Measurements from ENCODE around the gene F10.
"Not testable (repeated sequence)": the region's sequence is repeated elsewhere in the genome, so short reads cannot be mapped to it uniquely, and the experiment has no call there.

The F10 gene

GRCh38 chr13:113155982-113156655 lies 33.5 kb downstream of the F10 start:
- no peak for DNase-seq

- DNase-seq, result no peak
These were observed 34.8 kb downstream of the F10 start for GRCh38 chr13:113157206-113157928.

GRCh38 chr13:113157929-113158747 lies 35.5 kb downstream of the F10 start, which contains the start of gene PROZ:
PROZ (plus strand) TSS chr13:113158648; CDS start chr13:113158661, 13 bp downstream.
- DNase-seq, result no peak

- DNase-seq, result no peak
These were observed 36.3 kb downstream of the F10 start for GRCh38 chr13:113158946-113159345.

- no peak for DNase-seq
These were observed 37.1 kb downstream of the F10 start for GRCh38 chr13:113159701-113160100.

GRCh38 chr13:113160983-113161382 lies 38.4 kb downstream of the F10 start:
- no peak for DNase-seq

GRCh38 chr13:113161433-113161832 lies 38.8 kb downstream of the F10 start:
- DNase-seq, result no peak

GRCh38 chr13:113161975-113162374 lies 39.4 kb downstream of the F10 start:
- not testable (repeated sequence) for DNase-seq

- no peak for DNase-seq
These were observed 40.4 kb downstream of the F10 start for GRCh38 chr13:113162783-113163685.

GRCh38 chr13:113164492-113164891 lies 41.9 kb downstream of the F10 start:
- DNase-seq, result no peak

- no peak for DNase-seq
These were observed 43.7 kb downstream of the F10 start for GRCh38 chr13:113166266-113166665.

GRCh38 chr13:113166681-113167080 lies 44.1 kb downstream of the F10 start:
- no peak for DNase-seq

- no peak for DNase-seq
These were observed 44.6 kb downstream of the F10 start for GRCh38 chr13:113167155-113167554.

GRCh38 chr13:113167575-113167974 lies 45.0 kb downstream of the F10 start:
- DNase-seq, result no peak

GRCh38 chr13:113168211-113168610 lies 45.6 kb downstream of the F10 start:
- DNase-seq, result no peak

- DNase-seq, result no peak
These were observed 47.0 kb downstream of the F10 start for GRCh38 chr13:113169277-113170272.

GRCh38 chr13:113170511-113170910 lies 47.9 kb downstream of the F10 start:
- no peak for DNase-seq

GRCh38 chr13:113171250-113172125 lies 48.9 kb downstream of the F10 start:
- no peak for DNase-seq

GRCh38 chr13:113172419-113172926 lies 49.9 kb downstream of the F10 start:
- no peak for DNase-seq

GRCh38 chr13:113176280-113176679 lies 53.7 kb downstream of the F10 start:
- peak; percentile 74 to 82 for DNase-seq

Data from activated CD4-positive, alpha-beta T cell treated with anti-CD3 and anti-CD28 coated beads for 4 hours (primary cell).